H9 (cell line): Measurements from ENCODE around the gene PEMT. TPM values are rescaled to one million over a fixed set of nuclear protein-coding genes. Genes with fewer than 3 reads are reported as not detected.

Source experiments
- DNase-seq: peaks from one replicate; pipeline ENCODE4 v3.0.0-alpha.2; 2017
- H2AFZ ChIP-seq: one replicate; pipeline ENCODE4 v1.6.1; 2013; ENCODE audit warnings: mild to moderate bottlenecking, low read length, control low read depth, moderate library complexity
- H2AK5ac ChIP-seq: 2 replicates; pipeline ENCODE4 v1.6.1; 2013; ENCODE audit warnings: low read length, control low read depth, mixed read lengths; ENCODE audit not compliant: insufficient read length
- H2BK120ac ChIP-seq: one replicate; pipeline ENCODE4 v1.6.1; 2013; ENCODE audit warnings: low read depth, mild to moderate bottlenecking, low read length, control low read depth, inconsistent platforms; ENCODE audit not compliant: poor library complexity, severe bottlenecking
- H2BK12ac ChIP-seq: 2 replicates; pipeline ENCODE4 v1.6.1; 2013; ENCODE audit warnings: low read length, control low read depth, mixed read lengths, low read depth; ENCODE audit not compliant: insufficient read length
- H2BK15ac ChIP-seq: 2 replicates; pipeline ENCODE4 v1.6.1; 2013; ENCODE audit warnings: low read depth, low read length, control low read depth
- H2BK20ac ChIP-seq: one replicate; pipeline ENCODE4 v1.6.1; 2013; ENCODE audit warnings: low read depth, mild to moderate bottlenecking, low read length, control low read depth, inconsistent platforms; ENCODE audit not compliant: poor library complexity, severe bottlenecking
- H2BK5ac ChIP-seq: 2 replicates; pipeline ENCODE4 v1.6.1; 2013; ENCODE audit warnings: low read length, control low read depth, mixed read lengths; ENCODE audit not compliant: insufficient read length
- H3K14ac ChIP-seq: 2 replicates; pipeline ENCODE4 v1.6.1; 2013; ENCODE audit warnings: low read length, control low read depth; ENCODE audit not compliant: insufficient read depth
- H3K18ac ChIP-seq: 2 replicates; pipeline ENCODE4 v1.6.1; 2013; ENCODE audit warnings: low read depth, mild to moderate bottlenecking, mixed read lengths, low read length, control low read depth; ENCODE audit not compliant: insufficient read length
- H3K23ac ChIP-seq: 2 replicates; pipeline ENCODE4 v1.6.1; 2013; ENCODE audit warnings: low read length, control low read depth, mixed read lengths, low read depth; ENCODE audit not compliant: insufficient read length
- H3K23me2 ChIP-seq: 2 replicates; pipeline ENCODE4 v1.6.1; 2013; ENCODE audit warnings: low read depth, mild to moderate bottlenecking, mixed read lengths, low read length, control low read depth; ENCODE audit not compliant: insufficient read length, poor library complexity, severe bottlenecking
- H3K27ac ChIP-seq: 2 replicates; pipeline ENCODE4 v1.5.1; 2013; ENCODE audit warnings: low read length, control low read depth, mixed read lengths, low read depth; ENCODE audit not compliant: insufficient read length
- H3K27me3 ChIP-seq: 2 replicates; pipeline ENCODE4 v1.6.1; 2013; ENCODE audit warnings: low read length, control low read depth, inconsistent platforms; ENCODE audit not compliant: insufficient read depth
- H3K4ac ChIP-seq: 2 replicates; pipeline ENCODE4 v1.6.1; 2013; ENCODE audit warnings: low read depth, mild to moderate bottlenecking, control low read depth, inconsistent platforms, low read length, moderate library complexity
- H3K4me1 ChIP-seq: 2 replicates; pipeline ENCODE4 v1.6.1; 2013; ENCODE audit warnings: low read length, control low read depth, inconsistent platforms; ENCODE audit not compliant: insufficient read depth
- H3K4me2 ChIP-seq: 2 replicates; pipeline ENCODE4 v1.6.1; 2013; ENCODE audit warnings: low read length, control low read depth, mixed read lengths; ENCODE audit not compliant: insufficient read length, insufficient read depth
- H3K56ac ChIP-seq: 2 replicates; pipeline ENCODE4 v1.6.1; 2013; ENCODE audit warnings: low read depth, mild to moderate bottlenecking, mixed read lengths, low read length, control low read depth; ENCODE audit not compliant: insufficient read length
- H3K79me1 ChIP-seq: 2 replicates; pipeline ENCODE4 v1.6.1; 2013; ENCODE audit warnings: low read depth, mild to moderate bottlenecking, moderate library complexity, low read length, control low read depth, inconsistent platforms; ENCODE audit not compliant: insufficient read depth, poor library complexity, severe bottlenecking
- H3K79me2 ChIP-seq: 2 replicates; pipeline ENCODE4 v1.6.1; 2013; ENCODE audit warnings: low read length, control low read depth, inconsistent platforms; ENCODE audit not compliant: insufficient read depth
- H3K9ac ChIP-seq: 2 replicates; pipeline ENCODE4 v1.6.1; 2013; ENCODE audit warnings: low read length, control low read depth, mixed read lengths; ENCODE audit not compliant: insufficient read length; ENCODE audit errors: extremely low read depth
- H3K9me3 ChIP-seq: one replicate; pipeline ENCODE4 v1.6.1; 2013; ENCODE audit warnings: low read depth, low read length, inconsistent platforms; ENCODE audit not compliant: control insufficient read depth
- H3T11ph ChIP-seq: one replicate; pipeline ENCODE4 v1.6.1; 2013; ENCODE audit warnings: mild to moderate bottlenecking, low read length, control low read depth, inconsistent platforms
- H4K20me1 ChIP-seq: one replicate; pipeline ENCODE4 v1.6.1; 2013; ENCODE audit not compliant: control insufficient read depth, insufficient read length, insufficient read depth
- H4K5ac ChIP-seq: 2 replicates; pipeline ENCODE4 v1.6.1; 2013; ENCODE audit warnings: low read depth, mild to moderate bottlenecking, mixed read lengths, low read length, control low read depth; ENCODE audit not compliant: insufficient read length
- H4K8ac ChIP-seq: replicated peaks from 2 replicates; pipeline ENCODE4 v1.6.1; 2013; ENCODE audit warnings: low read length, control low read depth, mixed read lengths, low read depth; ENCODE audit not compliant: insufficient read length
- H4K91ac ChIP-seq: 2 replicates; pipeline ENCODE4 v1.6.1; 2013; ENCODE audit warnings: low read depth, mild to moderate bottlenecking, moderate library complexity, mixed read lengths, low read length, control low read depth; ENCODE audit not compliant: insufficient read length
- H3K27ac Mint-ChIP-seq, 3 experiments: 2 replicates in 2 of 3; 3 replicates in 1 of 3; pipeline ENCODE4 v1.8.0; 2020 to 2021; ENCODE audit warnings: mixed read lengths in 3 of 3, mild to moderate bottlenecking in 1 of 3, moderate library complexity in 1 of 3
- H3K27me3 Mint-ChIP-seq: 2 replicates; pipeline ENCODE4 v1.8.0; 2021; ENCODE audit warnings: low read depth, mild to moderate bottlenecking, moderate library complexity, mixed read lengths
- H3K36me3 Mint-ChIP-seq, 3 experiments: 2 replicates in 2 of 3; 3 replicates in 1 of 3; pipeline ENCODE4 v1.8.0; 2020 to 2021; ENCODE audit warnings: low read depth in 3 of 3, mixed read lengths in 3 of 3; ENCODE audit not compliant: insufficient read depth in 1 of 3
- H3K4me1 Mint-ChIP-seq, 2 experiments: 2 replicates each; pipeline ENCODE4 v1.8.0; 2020; ENCODE audit warnings: mixed read lengths in 2 of 2
- H3K4me3 Mint-ChIP-seq, 2 experiments: 2 replicates in 1 of 2; 3 replicates in 1 of 2; pipeline ENCODE4 v1.8.0; 2020 to 2021; ENCODE audit warnings: mild to moderate bottlenecking in 2 of 2, mixed read lengths in 2 of 2, moderate library complexity in 1 of 2
- H3K9me3 Mint-ChIP-seq, 2 experiments: 2 replicates in 1 of 2; 3 replicates in 1 of 2; pipeline ENCODE4 v1.8.0; 2020; ENCODE audit warnings: mild to moderate bottlenecking in 2 of 2, mixed read lengths in 2 of 2, moderate library complexity in 1 of 2
- WGBS: extraction: QIAGEN DNeasy Blood & Tissue Kit; methylation state at CpG from one replicate; pipeline ENCODE4 v1.1.7; 2013; ENCODE audit warnings: missing lambda C conversion rate, low lambda C conversion rate, mixed read lengths; ENCODE audit not compliant: insufficient read length; ENCODE audit errors: extremely low coverage; 5-methylcytosine and 5-hydroxymethylcytosine counted together
- total RNA-seq: library from RNA; stranded (reverse); gene quantifications from 2 replicates; pipeline ENCODE4 v1.2.1, GENCODE V29; 2021
- TF ChIP-seq, protein P1 (sequence below): fragments of 200-600 bp; sonication (generic); conservative IDR thresholded peaks from 3 replicates; pipeline ENCODE4 v1.8.0; 2021; ENCODE audit warnings: antibody characterized with exemption, mild to moderate bottlenecking

PEMT gene
- total RNA-seq, 1 experiment from 2014 or later: 63.2 TPM

DNA sequence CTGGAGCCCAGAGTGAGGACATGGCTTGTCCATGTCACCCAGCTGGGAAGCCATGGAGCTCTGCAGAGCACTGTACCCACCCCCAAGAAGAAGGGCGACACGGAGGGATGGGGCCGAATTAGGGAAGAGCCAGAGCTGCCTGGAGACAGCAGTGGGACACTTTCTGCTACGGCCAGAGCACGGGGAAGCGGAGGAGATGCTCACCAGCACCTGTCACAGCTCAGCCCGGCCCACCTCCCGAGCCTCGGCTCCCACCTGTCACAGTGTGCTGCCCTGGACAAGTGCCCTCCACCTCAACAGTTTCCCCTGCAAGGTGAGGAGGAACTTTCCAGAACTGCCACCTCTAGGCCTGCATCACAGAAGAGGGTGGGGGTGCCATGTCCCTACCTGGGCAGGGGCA is 36.4 kb downstream of the PEMT start:
- H3K36me3 Mint-ChIP-seq: peaks cover 0 to 2% (median 0%) of the 10 kb centered on the region in 3 experiments; a peak in 1 of 7 replicates
- Histone ChIP-seq H2BK20ac (no peak overlapping the region), H4K91ac (no peak overlapping the region), H3K9ac (no peak overlapping the region), H2BK15ac (no peak overlapping the region), H3K14ac (no peak overlapping the region), H3K4me1 (no peaks in the 10 kb centered on the region), H3K56ac (no peak overlapping the region), H3K79me1 (no peaks in the 10 kb centered on the region), H3K4ac (no peak overlapping the region), H2BK12ac (no peak overlapping the region), H2AFZ (no peak overlapping the region), H3K79me2 (no peaks in the 10 kb centered on the region), H2AK5ac (no peak overlapping the region), H3K23ac (no peak overlapping the region), H4K8ac (no peak overlapping the region), H4K5ac (no peak overlapping the region), H3K23me2 (no peaks in the 10 kb centered on the region), H3K27me3 (no peaks in the 10 kb centered on the region), H3K27ac (no peak overlapping the region), H3K9me3 (no peaks in the 10 kb centered on the region), H4K20me1 (no peaks in the 10 kb centered on the region), H2BK5ac (no peak overlapping the region), H2BK120ac (no peak overlapping the region), H3T11ph (no peak overlapping the region), H3K4me2 (no peak overlapping the region), H3K18ac (no peak overlapping the region)
- no CpG with 5 or more reads among the region's 9 CpGs for WGBS
- H3K27ac Mint-ChIP-seq: no peak overlapping the region
- no peaks in the 10 kb centered on the region for H3K9me3 Mint-ChIP-seq
- no peak overlapping the region; a peak in 1 of 5 replicates for H3K4me3 Mint-ChIP-seq
- TF ChIP-seq, protein P1, sequence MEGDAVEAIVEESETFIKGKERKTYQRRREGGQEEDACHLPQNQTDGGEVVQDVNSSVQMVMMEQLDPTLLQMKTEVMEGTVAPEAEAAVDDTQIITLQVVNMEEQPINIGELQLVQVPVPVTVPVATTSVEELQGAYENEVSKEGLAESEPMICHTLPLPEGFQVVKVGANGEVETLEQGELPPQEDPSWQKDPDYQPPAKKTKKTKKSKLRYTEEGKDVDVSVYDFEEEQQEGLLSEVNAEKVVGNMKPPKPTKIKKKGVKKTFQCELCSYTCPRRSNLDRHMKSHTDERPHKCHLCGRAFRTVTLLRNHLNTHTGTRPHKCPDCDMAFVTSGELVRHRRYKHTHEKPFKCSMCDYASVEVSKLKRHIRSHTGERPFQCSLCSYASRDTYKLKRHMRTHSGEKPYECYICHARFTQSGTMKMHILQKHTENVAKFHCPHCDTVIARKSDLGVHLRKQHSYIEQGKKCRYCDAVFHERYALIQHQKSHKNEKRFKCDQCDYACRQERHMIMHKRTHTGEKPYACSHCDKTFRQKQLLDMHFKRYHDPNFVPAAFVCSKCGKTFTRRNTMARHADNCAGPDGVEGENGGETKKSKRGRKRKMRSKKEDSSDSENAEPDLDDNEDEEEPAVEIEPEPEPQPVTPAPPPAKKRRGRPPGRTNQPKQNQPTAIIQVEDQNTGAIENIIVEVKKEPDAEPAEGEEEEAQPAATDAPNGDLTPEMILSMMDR: no peak
- DNase-seq: no peak
- H3K27me3 Mint-ChIP-seq: no peaks in the 10 kb centered on the region
- peaks cover 8 to 12% of the 10 kb centered on the region in 2 experiments; a peak in 3 of 4 replicates for H3K4me1 Mint-ChIP-seq
